GM12864 (cell line): ENCODE measurements around the gene PLA2G15.

ENCODE experiments used
- DNase-seq: peaks from one replicate; pipeline ENCODE4 v3.0.0-alpha.2; 2011; ENCODE audit warnings: low read depth
- H3K4me3 ChIP-seq: 2 replicates; pipeline ENCODE4 v1.5.1; 2011; ENCODE audit warnings: mild to moderate bottlenecking, low read depth, low read length, control low read depth
- CTCF ChIP-seq: IDR thresholded peaks from 2 replicates; pipeline ENCODE4 v1.5.1; 2011; ENCODE audit warnings: low read depth, mild to moderate bottlenecking, moderate library complexity, low read length, control low read depth, inconsistent platforms; ENCODE audit errors: missing control alignments

PLA2G15 gene

DNA sequence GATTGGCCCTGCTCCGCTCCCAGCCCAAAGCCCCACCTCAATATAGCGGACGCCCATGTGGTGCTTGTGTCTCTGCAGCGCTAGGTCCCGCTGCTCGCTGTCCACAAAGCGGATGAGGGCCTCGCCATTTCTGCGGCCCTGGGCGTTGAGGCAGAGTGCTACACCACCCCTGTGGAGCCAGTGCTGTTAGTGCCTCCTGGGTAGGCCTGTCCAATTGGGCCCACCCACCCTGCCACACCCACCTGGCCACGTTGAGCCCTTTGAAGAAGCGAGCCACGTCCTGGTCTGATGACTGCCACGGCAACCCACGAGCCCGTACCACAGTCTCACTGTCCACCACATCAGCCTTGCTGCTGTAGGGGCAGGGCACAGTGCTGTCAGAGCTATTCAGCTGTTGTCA, 12.8 kb upstream of the PLA2G15 start:
- TF ChIP-seq CTCF: no peak
- H3K4me3 ChIP-seq: no peak overlapping the region
- DNase-seq: no peak

- no peak overlapping the region for H3K4me3 ChIP-seq
- no peak for TF ChIP-seq CTCF
- no peak for DNase-seq
Observed at GRCh38 chr16:68233085-68233834, 11.9 kb upstream of the PLA2G15 start.

DNA sequence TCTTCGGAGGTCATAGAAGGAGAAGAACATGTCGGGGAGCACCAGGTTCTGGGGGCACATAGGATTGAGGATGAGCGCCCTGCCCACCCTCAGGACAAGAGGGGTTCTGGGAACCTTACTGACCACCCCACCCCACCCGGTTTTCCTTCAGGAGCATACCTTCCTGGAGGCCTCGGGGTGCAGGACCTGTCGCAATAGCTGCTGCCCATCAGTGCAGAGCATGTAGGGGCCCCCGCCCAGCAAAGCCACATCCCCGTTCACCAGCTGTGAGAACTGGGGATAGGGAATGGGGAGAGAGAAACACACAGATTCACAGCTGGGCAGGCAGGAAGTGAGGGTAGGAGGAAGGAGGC, 11.4 kb upstream of the PLA2G15 start:
- H3K4me3 ChIP-seq: no peak overlapping the region
- no peak for TF ChIP-seq CTCF
- DNase-seq: no peak

- DNase-seq: no peak
- no peak overlapping the region for H3K4me3 ChIP-seq
- no peak for TF ChIP-seq CTCF
Observed at GRCh38 chr16:68234188-68235107, 10.7 kb upstream of the PLA2G15 start.

- peak overlapping the region; percentile 60; the same call in 1 of the 2 replicates for H3K4me3 ChIP-seq
- no peak for TF ChIP-seq CTCF
- DNase-seq: no peak
Observed at GRCh38 chr16:68235108-68235886, 9.9 kb upstream of the PLA2G15 start.

- no peak for TF ChIP-seq CTCF
- DNase-seq: no peak
- peak within 1 kb of the TSS; percentile 60 for H3K4me3 ChIP-seq
Observed at GRCh38 chr16:68235887-68236136, 9.4 kb upstream of the PLA2G15 start, which contains the start of gene ESRP2. Gene ESRP2, minus strand, starts transcription at chr16:68236127. Its CDS starts 82 bp downstream, at chr16:68236045.
